ENCODE measurements around the gene SLC25A34.

The SLC25A34 gene

DNA sequence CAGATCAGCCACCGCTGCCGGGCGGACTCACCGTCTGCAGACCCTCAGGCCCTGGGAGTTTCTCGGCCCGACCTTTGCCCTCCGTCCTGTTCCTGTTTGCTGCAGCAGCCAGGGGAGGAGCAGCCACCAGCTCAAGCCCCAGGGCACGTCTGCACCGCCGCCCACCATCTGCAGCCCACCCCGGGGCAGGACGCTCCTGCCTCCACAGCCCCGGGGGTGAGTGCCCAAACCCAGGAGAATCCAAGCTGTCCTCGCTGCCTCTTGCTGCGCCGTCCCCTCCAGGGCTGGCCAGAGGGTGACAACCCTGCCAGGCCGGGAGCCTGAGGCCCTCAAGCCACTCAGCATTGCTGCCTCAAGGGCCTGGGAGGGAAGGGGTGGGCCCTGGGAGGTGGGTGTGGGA is 1.2 kb upstream of the SLC25A34 start:
- DNase-seq = no peak

DNA sequence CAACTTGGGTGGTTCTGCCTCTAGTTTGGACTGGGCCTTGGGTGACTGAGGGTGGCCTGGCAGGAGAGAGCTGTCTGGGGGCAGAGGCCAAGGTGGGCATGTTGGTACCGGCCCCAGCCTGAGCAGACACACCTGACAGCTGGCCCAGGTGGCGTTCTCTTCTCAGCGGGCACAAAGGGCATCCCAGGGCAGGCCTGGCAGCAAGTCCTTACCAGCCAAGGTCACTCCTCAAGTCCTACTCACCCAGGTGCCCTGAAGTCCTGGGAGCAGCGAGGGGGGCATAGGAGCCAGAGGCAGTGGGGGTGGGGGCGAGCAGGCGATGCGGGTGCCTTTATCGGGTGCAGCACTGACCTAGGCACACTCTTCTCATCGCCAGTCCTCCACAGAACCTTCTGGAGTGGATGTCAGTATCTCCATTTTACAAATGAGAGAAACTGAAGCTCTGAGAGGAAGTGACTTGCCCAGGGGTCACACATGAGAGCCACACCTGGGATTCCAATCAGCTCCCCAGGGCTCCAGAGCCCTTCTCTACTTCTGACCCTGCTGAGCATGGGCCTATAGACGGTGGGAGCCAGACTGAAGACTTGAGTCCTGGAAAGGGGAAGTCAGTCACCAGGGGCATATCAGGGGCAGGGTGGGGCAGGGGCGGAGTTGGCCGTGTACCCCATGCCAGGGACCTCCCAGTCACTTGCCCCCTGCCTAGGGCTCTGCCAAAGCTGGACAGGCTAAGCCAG is 587 bp upstream of the SLC25A34 start:
- DNase-seq = no peak

DNA sequence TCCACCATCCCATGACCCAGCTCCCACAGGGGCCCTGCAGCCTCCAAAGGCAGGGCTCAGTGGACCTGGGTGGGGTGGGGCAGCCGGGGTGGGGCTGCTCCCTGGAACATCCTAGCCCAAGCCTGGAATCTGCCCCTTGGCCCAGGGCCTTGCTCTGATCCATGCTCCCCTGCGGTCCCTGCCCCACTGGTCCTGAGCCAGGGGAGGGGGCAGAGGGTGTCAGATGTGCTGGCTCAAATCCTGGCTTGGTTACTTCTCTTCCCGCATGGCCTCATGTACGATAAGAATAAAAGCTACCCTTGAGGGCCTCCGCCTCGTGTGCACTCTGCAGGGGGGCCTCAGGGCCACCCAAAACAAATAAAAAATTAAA is 819 bp downstream of the SLC25A34 start:
- DNase-seq = no peak

DNA sequence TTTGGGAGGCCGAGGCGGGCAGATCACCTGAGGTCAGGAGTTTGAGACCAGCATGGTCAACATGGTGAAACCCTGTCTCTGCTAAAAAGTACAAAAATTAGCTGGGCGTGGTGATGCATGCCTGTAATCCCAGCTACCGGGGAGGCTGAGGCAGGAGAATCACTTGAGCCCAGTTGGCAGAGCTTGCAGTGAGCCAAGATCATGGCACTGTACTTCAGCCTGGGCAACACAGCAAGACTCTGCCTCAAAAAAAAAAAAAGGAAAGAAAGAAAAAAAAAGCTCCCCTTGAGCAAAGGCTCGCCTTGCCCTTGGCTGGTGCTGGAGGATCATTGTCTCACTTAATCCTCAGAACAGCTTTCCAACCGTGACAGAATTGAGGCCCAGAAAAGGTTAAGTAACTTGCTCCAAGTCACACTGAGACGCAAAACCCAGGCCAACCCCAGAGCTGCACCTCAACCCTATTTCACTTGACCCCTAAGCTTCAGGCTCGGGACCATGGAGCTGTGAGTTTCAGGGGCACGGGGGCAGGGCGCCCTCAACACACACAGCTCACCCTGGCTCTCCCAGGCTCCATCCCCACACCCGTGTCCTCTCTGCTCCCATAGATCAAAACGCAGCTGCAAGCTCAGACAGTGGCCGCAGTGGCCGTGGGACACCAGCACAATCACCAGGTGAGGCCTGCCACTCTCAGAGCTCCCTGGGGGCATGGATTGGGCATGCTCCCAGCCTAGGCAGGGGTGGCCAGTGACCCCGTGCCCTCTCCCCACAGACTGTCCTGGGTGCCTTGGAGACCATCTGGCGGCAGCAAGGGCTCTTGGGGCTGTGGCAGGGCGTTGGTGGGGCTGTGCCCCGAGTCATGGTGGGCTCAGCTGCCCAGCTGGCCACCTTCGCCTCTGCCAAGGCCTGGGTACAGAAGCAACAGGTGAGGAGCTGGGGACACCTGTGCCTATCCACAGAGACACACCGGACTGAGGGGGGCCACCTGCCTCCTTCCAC is 1.6 kb downstream of the SLC25A34 start:
- no peak for DNase-seq

DNA sequence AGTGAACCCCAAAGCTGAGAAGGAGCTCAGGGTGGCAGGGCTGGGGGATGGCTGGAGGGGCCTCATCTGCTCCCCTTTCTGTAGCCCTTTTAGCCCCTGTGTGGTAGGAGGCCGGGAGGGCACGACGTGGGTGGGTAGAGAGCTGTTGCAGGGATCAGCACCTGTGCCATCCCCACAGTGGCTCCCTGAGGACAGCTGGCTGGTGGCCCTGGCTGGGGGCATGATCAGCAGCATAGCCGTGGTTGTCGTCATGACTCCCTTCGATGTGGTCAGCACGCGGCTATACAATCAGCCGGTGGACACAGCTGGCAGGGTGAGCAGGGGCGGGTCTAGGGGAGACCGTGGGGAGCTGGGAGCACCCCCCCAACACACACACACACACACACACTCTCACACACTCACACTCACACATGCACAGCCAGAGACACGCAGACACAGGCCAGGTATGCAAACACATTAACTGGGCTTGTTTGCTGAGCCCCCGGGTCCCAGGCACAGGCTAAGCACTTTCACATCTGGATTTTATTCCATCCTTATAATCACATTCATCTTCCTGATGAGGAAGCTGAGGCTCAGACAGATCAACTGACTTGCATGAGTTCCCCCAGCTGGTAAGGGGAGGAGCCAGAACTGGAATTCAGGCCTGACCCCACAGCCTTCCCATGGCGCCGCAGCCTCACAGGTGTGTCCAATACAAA is 2.5 kb downstream of the SLC25A34 start:
- no peak for DNase-seq

DNA sequence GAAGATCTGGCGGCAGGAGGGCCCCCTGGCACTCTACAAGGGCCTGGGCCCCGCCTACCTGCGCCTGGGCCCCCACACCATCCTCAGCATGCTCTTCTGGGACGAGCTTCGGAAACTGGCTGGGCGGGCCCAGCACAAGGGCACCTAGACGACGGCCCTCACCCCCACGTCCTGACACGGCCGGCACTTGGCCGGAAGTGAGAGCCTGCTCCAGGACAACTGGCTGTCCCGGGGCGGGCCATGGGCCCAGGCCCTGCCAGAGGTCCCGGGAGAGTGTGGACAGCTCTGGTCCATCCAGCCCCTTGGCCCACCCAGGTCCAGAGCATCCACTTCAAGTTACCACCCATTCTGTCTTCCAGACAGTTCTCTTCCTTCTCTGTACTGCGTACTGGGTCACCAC is 3.2 kb downstream of the SLC25A34 start:
- DNase-seq = no peak

DNA sequence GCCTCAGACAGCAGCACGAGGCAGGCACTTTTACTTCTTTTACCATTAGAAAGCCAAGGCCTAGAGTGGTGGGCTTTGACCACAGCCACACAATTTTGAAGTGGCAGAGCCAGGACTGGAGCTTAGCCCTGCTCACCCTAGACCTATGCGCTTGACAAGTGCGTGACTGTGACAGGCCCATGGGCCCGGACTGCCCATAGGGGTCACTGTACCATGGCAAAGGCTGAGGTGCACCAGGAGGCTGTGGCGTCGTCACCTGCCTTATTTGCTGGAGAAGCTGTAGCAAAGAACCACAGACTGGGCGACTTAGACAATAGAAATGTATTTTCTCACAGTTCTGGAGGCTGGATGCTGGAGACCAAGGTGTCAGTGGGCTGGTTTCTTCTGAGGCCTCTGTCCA is 3.7 kb downstream of the SLC25A34 start:
- DNase-seq = no peak

DNA sequence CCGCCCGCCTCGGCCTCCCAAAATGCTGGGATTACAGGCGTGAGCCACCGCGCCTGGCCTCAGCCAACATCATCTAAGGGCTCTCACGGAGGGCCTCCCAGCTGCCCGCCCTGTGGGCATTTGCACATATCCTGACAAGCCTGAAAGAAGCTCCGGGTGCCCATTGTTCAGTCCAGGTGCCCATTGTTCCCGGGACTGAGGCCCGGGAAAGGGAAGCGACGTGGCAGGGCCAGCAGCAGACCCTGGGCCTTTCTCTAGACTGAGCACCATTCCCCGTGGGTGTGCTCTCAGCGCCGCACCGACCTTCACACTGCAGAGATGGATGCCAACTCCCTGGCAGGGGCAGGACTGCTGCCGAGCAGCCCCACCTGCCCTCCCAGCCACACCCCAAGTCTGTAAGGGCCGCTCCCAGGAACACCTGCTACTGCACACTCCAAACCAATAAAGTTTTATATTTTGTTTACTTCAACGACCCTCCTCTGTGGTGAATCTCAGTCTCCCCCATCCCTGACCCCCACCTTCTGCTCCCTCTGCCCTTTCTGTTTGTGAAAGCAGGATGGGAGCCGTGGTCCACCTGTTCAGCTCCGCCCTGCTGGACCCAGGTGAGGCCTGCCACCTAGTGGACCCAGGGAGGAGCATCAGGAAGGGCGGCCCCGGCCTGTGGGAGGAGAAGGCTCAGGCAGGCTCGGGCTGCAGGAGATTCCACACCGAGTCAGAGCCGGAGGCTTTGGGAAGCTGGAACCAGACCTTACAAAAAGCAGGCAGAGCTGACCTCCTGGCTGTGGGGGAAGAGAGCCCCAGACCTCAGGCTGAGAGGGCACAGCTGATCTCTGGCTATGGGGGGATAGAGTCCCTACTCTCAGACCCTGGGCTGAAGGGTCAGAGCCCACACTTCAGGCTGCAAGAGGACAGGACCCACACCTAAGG is 5.1 kb downstream of the SLC25A34 start:
- peak in 1 of 2 experiments; percentile 51 for DNase-seq

DNA sequence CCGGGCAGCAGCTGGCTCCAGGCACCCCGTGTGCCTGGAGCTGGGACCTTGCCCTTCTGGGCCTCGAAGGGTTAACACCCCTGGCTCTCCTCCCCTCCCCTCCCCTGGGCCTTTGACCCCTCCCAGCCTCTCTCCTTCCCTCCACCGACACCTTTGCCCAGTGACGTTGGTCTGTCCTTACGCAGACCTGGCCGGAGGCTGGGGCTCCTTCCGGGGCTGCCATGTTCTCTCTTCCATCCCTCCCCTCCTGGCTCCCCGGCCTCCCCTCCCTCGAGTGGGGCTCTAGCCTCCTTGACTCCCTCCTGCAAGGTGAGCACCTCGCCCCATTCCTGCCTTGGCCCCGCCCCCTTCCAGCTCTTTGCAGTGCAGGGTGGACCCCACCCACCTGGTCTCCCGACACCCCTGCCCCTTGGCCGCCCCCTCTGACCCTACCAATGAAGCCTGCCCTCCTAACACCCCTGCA is 6.3 kb downstream of the SLC25A34 start, which contains the start of gene TMEM82:
TMEM82 (plus strand) TSS at position 161 of the 463 bp plus-strand sequence; CDS start at position 222, 61 bp downstream.
- DNase-seq = no peak

DNA sequence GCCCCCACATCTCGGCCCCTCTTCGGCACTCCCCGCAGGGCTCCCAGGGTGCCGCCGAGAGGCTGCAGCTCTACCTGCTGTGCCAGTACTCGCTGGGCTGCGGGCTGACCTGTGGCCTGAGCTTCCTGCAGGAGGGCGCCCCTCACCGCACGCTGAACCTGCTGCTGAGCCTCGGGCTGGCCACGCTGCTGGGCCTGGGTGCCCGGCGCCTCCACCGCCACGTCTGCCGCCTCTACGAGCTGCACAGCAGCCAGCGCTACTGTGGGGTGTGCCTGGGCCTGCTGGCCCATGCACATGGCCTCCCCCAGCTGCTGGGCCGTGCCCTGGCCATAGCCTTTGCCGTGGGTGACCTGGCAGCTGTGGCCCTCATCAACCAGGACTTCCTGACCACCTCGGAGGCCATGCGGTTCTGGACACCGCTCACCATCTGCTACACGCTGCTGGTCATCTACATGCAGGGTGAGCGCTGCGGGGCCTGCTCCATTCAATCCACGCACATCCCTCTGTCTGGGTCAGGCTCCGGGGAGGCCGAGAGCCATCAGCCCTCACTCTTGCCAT is 8.1 kb downstream of the SLC25A34 start:
- DNase-seq = no peak

DNA sequence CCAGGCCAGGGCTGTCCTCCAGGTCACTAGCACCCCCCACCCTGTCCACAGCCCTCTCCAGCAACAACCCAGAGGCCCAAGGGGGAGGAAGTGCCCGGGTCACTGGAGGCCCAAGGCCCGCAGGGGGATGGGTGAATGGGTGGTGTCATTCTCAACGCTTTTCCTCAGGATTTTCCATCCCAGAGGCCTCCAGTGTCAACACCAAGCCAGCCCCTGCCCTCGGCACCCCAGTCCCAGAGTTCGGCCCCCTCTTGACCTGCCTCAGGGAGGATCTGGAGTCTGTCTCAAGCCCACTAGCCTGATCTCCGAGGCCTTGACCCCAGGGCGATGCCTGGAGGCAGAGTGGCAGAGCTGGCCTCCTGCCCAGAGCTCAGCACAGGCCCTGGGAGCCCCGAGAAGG is 11.3 kb downstream of the SLC25A34 start:
- DNase-seq = no peak

DNA sequence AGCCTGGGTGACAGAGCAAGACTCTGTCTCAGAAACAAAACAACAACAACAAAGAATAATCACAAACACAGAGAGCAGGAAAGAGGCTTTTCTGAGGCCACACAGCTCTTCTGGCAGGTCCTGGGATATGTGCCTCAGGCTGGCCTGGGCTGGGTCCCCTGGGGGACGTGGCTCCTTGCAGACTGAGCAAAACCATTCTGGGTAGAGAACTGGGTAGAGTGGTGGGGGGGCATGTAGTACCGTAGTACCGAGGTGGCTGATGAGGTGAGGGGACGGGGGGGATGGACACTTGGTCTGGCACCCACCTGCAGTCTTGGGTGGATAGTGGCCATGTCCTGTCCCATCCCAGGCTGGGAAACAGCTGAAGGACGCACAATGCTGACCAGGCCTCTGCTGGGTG is 12.2 kb downstream of the SLC25A34 start:
- DNase-seq = no peak

DNA sequence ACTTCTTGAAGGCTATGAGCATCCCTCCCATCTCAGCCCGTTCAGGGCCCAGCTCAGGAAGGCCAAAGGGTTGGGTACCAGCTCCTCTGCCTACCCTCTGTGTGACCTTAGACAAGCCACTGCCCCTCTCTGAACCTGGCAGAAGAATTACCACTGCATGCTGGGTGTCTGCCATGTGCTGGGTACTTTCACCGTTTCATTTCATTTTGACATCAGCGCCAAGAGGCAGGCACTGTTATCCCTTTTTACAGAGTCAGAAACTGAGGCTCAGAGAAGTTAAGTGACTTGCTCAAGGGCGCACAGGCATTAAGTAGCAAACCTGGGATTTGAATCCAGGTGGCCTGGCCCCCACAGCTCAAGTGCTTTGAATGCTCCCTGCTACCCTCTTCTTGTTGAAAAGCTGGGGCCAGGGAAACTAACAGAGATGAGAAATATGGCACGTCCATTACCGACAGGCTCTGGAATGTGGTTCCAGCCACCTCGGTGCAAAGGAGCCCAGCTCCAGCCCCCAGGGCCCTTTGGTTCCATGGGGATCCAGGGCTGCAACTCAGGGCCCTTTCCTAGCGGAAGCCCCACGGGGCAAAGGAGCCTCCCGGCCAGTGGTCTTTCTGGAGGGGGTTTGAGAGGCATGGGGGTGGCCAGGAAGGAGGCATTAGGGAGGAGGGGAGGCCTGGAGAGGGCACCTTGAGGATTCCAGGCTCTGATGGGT is 12.8 kb downstream of the SLC25A34 start:
- DNase-seq = no peak

DNA sequence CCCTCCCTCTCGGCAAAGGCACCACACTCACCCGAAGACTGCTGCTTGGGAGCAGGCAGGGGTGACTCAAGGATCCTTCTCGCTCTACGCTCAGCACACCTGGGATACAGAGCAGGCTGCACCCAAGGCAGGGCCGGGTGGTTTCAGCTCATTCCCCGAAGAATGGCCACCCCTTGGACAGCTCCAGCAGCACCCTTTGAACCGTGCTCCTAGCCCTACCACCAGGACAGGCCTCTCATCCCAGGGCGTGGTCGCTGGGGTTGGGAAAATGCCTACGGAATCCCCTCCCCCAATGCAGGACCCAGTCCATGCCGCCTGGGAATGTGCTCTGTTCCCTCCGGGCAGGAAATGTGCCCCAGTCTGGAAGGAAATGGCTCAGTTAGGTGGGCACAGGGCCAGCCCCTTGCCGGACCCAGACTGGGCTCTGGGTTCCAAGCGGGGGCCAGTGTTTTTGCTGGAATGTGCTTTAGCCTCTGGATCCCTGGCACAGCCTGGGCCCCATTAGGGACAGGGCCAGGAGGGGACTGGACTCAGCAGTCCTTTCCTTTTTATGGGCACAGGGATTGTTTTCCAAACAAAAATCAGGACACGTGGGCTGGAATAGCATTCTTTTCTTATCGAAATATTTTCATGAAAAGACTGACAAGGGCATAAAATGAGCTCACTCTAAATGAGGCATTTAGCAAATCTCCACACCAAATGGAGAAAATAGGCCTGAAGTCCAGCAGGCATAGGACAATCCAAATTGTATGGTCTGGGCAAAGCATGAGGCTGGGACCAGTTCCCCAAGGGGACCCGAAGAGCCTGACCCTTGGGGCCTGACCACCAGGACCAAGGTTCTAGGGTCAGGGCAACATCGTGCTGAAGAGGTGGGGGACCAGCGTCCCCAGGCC is 13.6 kb downstream of the SLC25A34 start:
- DNase-seq = no peak

DNA sequence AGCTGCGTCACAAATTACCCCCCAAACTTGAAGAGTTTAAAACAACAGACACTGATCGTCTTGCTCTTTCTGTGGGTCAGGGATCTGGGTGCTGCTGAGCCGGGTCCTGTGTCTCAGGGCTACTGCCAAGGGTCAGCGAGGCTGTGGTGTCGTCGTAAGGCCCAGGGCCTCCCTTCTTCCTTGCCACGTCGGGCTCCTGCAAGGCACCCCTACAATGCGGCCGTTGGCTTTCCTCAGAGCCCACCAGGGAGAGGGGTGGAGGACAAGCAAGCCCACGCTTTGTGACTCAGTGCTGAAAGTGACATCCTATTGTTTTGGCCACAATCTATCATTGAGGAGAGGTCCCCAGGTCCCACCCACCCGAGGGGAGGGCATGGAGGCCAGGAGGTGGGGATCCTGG is 14.9 kb downstream of the SLC25A34 start:
- no peak for DNase-seq

DNA sequence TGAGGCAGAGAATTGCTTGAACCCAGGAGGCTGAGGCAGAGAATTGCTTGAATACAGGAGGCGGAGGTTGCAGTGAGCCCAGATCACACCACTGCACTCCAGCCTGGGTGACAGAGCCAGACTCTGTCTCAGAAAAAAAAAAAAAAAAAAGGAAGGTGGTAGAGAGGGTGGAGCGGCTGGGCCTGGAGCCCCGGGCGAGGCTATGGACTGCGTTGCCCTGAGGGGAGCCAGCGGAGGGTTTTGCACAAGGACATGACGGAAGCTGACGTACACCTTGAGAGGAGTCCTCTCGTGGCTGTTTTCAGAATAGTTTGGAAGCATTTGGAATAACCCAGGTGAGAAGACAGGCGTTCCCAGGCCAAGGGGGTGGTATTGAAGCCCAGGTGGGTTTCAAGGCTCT is 15.7 kb downstream of the SLC25A34 start:
- no peak for DNase-seq

DNA sequence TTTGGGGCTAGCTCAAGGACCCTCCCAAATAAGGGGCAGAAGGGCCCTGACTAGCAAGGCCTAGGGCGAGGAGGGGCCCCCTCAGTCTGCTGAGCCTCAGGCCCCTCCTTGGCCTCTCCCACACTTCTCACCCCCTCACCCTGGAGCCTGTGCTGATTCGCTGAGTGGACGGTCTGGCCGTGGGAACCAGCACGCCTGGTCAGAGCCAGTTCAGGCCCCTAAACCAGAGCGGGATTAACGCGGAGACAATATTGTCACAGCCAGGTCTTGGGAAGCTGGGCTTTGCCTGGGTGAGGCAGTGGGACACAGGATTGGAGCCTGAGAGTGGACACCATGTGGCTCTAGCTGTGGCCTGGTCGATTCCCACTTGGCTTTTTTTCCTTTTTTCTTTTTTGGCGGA is 17.7 kb downstream of the SLC25A34 start:
- no peak for DNase-seq

DNA sequence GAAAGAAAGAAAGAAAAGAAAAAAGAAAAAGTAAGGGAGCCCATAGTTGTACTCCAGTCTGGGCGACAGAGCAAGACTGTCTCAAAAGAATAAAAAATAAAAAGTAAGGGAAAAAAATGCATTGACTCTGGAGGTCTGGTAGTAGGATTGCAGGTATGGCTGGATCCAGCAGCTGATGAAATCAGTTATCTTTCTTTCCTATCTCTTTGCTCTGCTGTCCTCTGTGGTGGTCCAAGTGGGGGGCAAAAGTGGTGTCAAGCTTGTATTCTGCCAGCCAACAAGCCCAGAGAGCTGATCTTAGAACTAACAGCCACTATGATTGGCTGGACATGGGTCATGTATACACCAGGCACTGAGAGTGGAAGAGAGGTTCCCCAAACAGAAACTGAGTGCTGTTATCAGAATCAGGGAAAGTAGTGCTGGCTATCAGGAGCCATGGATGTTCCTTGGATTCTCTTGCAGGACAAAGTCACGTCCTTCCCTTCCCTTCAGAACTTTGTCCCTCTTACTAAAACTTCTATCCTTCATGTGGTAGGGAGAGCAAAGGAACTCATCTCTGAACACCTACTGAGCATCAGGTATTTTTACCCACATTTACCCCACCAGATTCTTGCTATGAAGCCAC is 19.1 kb downstream of the SLC25A34 start:
- no peak for DNase-seq

DNA sequence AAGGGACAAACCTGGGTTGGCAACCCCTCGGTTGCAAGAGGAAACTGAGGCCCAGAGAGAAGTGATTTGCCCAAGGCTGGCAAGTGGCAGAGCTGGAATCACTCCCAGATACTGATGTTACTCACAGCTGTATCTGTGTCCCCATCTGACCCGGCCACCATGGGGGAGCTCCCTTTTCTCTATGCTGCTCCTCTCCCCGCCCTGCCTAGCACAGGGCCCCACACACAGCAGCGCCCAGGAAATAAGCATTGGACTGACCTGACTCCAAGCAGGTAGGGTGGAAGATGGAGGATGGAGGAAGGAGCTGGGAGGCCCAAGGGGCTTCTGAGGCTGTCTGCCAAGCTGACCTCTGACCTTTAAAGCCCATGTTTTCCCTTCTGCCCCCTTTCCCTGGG is 19.6 kb downstream of the SLC25A34 start:
- DNase-seq = no peak
